ENCODE results near the gene GNPTG. TPM values are rescaled to one million over a fixed set of nuclear protein-coding genes. Genes with fewer than 3 reads are reported as not detected.

Gene GNPTG
- total RNA-seq, 1 experiment from 2014 or later: 21.5 TPM

- peaks cover 9% of the 10 kb centered on the region for H3K36me3 ChIP-seq (replicated peaks; ENCODE audit: control insufficient read depth, insufficient read depth, low read length)
- H3K27me3 ChIP-seq (ENCODE audit: control insufficient read depth, insufficient read depth, low read length): no peaks in the 10 kb centered on the region
- DNase-seq: no peak
- H3K4me3 ChIP-seq (ENCODE audit: insufficient read depth, low read depth, low read length): no peak overlapping the region
Observed at GRCh38 chr16:1357906-1358566, 6.3 kb downstream of the GNPTG start.

- Histone ChIP-seq H3K27me3 (ENCODE audit: control insufficient read depth, insufficient read depth, low read length) (no peaks in the 10 kb centered on the region), H3K36me3 (replicated peaks; ENCODE audit: control insufficient read depth, insufficient read depth, low read length) (peaks cover 11% of the 10 kb centered on the region), H3K4me3 (ENCODE audit: insufficient read depth, low read depth, low read length) (no peak overlapping the region)
- no peak for DNase-seq
Observed at GRCh38 chr16:1361685-1362360, 10.1 kb downstream of the GNPTG start.

GRCh38 chr16:1362807-1363206 is 11.1 kb downstream of the GNPTG start:
- Histone ChIP-seq H3K36me3 (replicated peaks; ENCODE audit: control insufficient read depth, insufficient read depth, low read length) (peaks cover 11% of the 10 kb centered on the region), H3K27me3 (ENCODE audit: control insufficient read depth, insufficient read depth, low read length) (no peaks in the 10 kb centered on the region), H3K4me3 (ENCODE audit: insufficient read depth, low read depth, low read length) (no peak overlapping the region)
- DNase-seq: no peak

GRCh38 chr16:1363501-1364041 is 11.8 kb downstream of the GNPTG start:
- peak; percentile 98 for DNase-seq
- H3K4me3 ChIP-seq (ENCODE audit: insufficient read depth, low read depth, low read length): no peak overlapping the region
- no peaks in the 10 kb centered on the region for H3K27me3 ChIP-seq (ENCODE audit: control insufficient read depth, insufficient read depth, low read length)
- peaks cover 11% of the 10 kb centered on the region for H3K36me3 ChIP-seq (replicated peaks; ENCODE audit: control insufficient read depth, insufficient read depth, low read length)

GRCh38 chr16:1364510-1364909 is 12.8 kb downstream of the GNPTG start:
- no peak for DNase-seq
- Histone ChIP-seq H3K27me3 (ENCODE audit: control insufficient read depth, insufficient read depth, low read length) (no peaks in the 10 kb centered on the region), H3K4me3 (ENCODE audit: insufficient read depth, low read depth, low read length) (no peak overlapping the region), H3K36me3 (replicated peaks; ENCODE audit: control insufficient read depth, insufficient read depth, low read length) (peaks cover 11% of the 10 kb centered on the region)

- H3K36me3 ChIP-seq (replicated peaks; ENCODE audit: control insufficient read depth, insufficient read depth, low read length): peaks cover 13% of the 10 kb centered on the region
- H3K4me3 ChIP-seq (ENCODE audit: insufficient read depth, low read depth, low read length): no peak overlapping the region
- no peak for DNase-seq
- no peaks in the 10 kb centered on the region for H3K27me3 ChIP-seq (ENCODE audit: control insufficient read depth, insufficient read depth, low read length)
Observed at GRCh38 chr16:1366060-1366711, 14.5 kb downstream of the GNPTG start.

GRCh38 chr16:1366712-1367299 is 15.1 kb downstream of the GNPTG start:
- Histone ChIP-seq H3K27me3 (ENCODE audit: control insufficient read depth, insufficient read depth, low read length) (no peaks in the 10 kb centered on the region), H3K36me3 (replicated peaks; ENCODE audit: control insufficient read depth, insufficient read depth, low read length) (peaks cover 13% of the 10 kb centered on the region), H3K4me3 (ENCODE audit: insufficient read depth, low read depth, low read length) (no peak overlapping the region)
- no peak for DNase-seq

- DNase-seq: no peak
- no peak overlapping the region for H3K4me3 ChIP-seq (ENCODE audit: insufficient read depth, low read depth, low read length)
- H3K27me3 ChIP-seq (ENCODE audit: control insufficient read depth, insufficient read depth, low read length): no peaks in the 10 kb centered on the region
- H3K36me3 ChIP-seq (replicated peaks; ENCODE audit: control insufficient read depth, insufficient read depth, low read length): peaks cover 8% of the 10 kb centered on the region
Observed at GRCh38 chr16:1367486-1368174, 15.9 kb downstream of the GNPTG start.

GRCh38 chr16:1371054-1371978 is 19.6 kb downstream of the GNPTG start:
- DNase-seq: no peak
- Histone ChIP-seq H3K36me3 (replicated peaks; ENCODE audit: control insufficient read depth, insufficient read depth, low read length) (peaks cover 2% of the 10 kb centered on the region), H3K4me3 (ENCODE audit: insufficient read depth, low read depth, low read length) (no peak overlapping the region), H3K27me3 (ENCODE audit: control insufficient read depth, insufficient read depth, low read length) (no peaks in the 10 kb centered on the region)

GRCh38 chr16:1372292-1372950 is 20.7 kb downstream of the GNPTG start:
- no peak overlapping the region for H3K4me3 ChIP-seq (ENCODE audit: insufficient read depth, low read depth, low read length)
- no peak for DNase-seq
- no peaks in the 10 kb centered on the region for H3K27me3 ChIP-seq (ENCODE audit: control insufficient read depth, insufficient read depth, low read length)
- peaks cover 2% of the 10 kb centered on the region for H3K36me3 ChIP-seq (replicated peaks; ENCODE audit: control insufficient read depth, insufficient read depth, low read length)

GRCh38 chr16:1374418-1375297 is 22.9 kb downstream of the GNPTG start:
- Histone ChIP-seq H3K36me3 (replicated peaks; ENCODE audit: control insufficient read depth, insufficient read depth, low read length) (peaks cover 2% of the 10 kb centered on the region), H3K27me3 (ENCODE audit: control insufficient read depth, insufficient read depth, low read length) (no peaks in the 10 kb centered on the region), H3K4me3 (ENCODE audit: insufficient read depth, low read depth, low read length) (no peak overlapping the region)
- DNase-seq: no peak

- DNase-seq: no peak
- H3K4me3 ChIP-seq (ENCODE audit: insufficient read depth, low read depth, low read length): no peak overlapping the region
- H3K36me3 ChIP-seq (replicated peaks; ENCODE audit: control insufficient read depth, insufficient read depth, low read length): no peaks in the 10 kb centered on the region; the same call in none of the 2 replicates
- no peaks in the 10 kb centered on the region for H3K27me3 ChIP-seq (ENCODE audit: control insufficient read depth, insufficient read depth, low read length)
Observed at GRCh38 chr16:1375298-1375640, 23.5 kb downstream of the GNPTG start.

Measured in H7 (cell line).